ENCODE data around the gene EXOC6B.

DNA sequence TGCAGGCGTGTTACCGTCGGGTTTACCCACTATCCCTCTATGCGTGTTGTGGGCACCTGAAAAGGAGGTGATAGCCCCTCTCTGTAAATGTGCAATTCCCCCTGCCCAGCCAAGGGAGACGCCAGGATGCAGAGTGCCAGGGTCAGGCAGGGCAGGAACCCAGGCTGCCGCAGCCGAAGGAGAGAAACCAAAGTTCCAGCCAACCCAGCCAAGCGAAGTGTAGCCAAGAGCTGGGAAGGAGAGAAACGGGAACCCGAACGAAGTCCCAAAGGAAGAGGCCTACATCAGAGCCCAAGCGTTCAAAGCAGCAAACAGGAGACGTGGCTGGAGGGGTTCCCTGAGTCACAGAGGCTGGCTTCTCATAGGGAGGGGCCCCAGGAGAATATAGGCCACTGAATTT is 37.2 kb upstream of the EXOC6B start:
- no peak for TF ChIP-seq POLR2A (IDR thresholded peaks at IDR 0.05)
- TF ChIP-seq, protein P1, sequence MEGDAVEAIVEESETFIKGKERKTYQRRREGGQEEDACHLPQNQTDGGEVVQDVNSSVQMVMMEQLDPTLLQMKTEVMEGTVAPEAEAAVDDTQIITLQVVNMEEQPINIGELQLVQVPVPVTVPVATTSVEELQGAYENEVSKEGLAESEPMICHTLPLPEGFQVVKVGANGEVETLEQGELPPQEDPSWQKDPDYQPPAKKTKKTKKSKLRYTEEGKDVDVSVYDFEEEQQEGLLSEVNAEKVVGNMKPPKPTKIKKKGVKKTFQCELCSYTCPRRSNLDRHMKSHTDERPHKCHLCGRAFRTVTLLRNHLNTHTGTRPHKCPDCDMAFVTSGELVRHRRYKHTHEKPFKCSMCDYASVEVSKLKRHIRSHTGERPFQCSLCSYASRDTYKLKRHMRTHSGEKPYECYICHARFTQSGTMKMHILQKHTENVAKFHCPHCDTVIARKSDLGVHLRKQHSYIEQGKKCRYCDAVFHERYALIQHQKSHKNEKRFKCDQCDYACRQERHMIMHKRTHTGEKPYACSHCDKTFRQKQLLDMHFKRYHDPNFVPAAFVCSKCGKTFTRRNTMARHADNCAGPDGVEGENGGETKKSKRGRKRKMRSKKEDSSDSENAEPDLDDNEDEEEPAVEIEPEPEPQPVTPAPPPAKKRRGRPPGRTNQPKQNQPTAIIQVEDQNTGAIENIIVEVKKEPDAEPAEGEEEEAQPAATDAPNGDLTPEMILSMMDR (IDR thresholded peaks at IDR 0.05), result no peak
